IMR-90 (cell line): ENCODE data around the gene EPB41L2. TPM values are rescaled to one million over a fixed set of nuclear protein-coding genes. Genes with fewer than 3 reads are reported as not detected.

Experiments
- ATAC-seq: fragments of 200-7000 bp; cut with Tn5 transposase; 2 replicates; pipeline ENCODE4 v1.9.1; 2020; ENCODE audit warnings: low read depth, mild to moderate bottlenecking, moderate library complexity
- BruUV-seq: library from RNA; stranded (reverse); fragments of 400-500 nt; replicated peaks from 2 replicates; lab custom pipeline; 2021; lab: Mats Ljungman, UMichigan
- CTCF ChIA-PET: fragments of 300-600 bp; formaldehyde crosslinking; extraction: SDS; loops from one replicate; lab custom pipeline; 2021; ENCODE audit warnings: antibody characterized with exemption; lab: Yijun Ruan, JAX
- POLR2A ChIA-PET: fragments of 300-600 bp; sonication (Branson Sonifier 250); formaldehyde crosslinking; loops from one replicate; lab custom pipeline; 2022; ENCODE audit warnings: antibody characterized with exemption; ENCODE audit not compliant: unreplicated experiment; lab: Charles Lee
- DNase-seq: peaks from one replicate; pipeline ENCODE4 v3.0.0; 2013
- H2AFZ ChIP-seq: replicated peaks from 2 replicates; pipeline ENCODE3; 2013; ENCODE audit warnings: low read length, mild to moderate bottlenecking; ENCODE audit not compliant: poor library complexity
- H2AK5ac ChIP-seq: 2 replicates; pipeline ENCODE4 v1.6.1; 2013; ENCODE audit warnings: low read depth, low read length, inconsistent platforms
- H2AK9ac ChIP-seq: replicated peaks from 2 replicates; pipeline ENCODE3; 2013; ENCODE audit warnings: mild to moderate bottlenecking, low read depth, low read length, moderate library complexity; ENCODE audit not compliant: poor library complexity
- H2BK120ac ChIP-seq: 2 replicates; pipeline ENCODE4 v1.6.1; 2013; ENCODE audit warnings: low read depth, low read length, inconsistent platforms
- H2BK15ac ChIP-seq: 3 replicates; pipeline ENCODE4 v1.6.1; 2013; ENCODE audit warnings: low read depth, low read length, inconsistent platforms
- H2BK20ac ChIP-seq: 2 replicates; pipeline ENCODE4 v1.6.1; 2013; ENCODE audit warnings: low read depth, mild to moderate bottlenecking, inconsistent platforms, low read length, moderate library complexity
- H2BK5ac ChIP-seq: 2 replicates; pipeline ENCODE4 v1.6.1; 2013; ENCODE audit warnings: mild to moderate bottlenecking, low read depth, low read length, inconsistent platforms; ENCODE audit not compliant: poor library complexity, severe bottlenecking
- H3K14ac ChIP-seq: replicated peaks from 2 replicates; pipeline ENCODE4 v1.6.1; 2013; ENCODE audit warnings: low read depth, low read length, inconsistent platforms
- H3K18ac ChIP-seq: 2 replicates; pipeline ENCODE4 v1.6.1; 2013; ENCODE audit warnings: low read depth, low read length, control low read depth
- H3K23ac ChIP-seq: 2 replicates; pipeline ENCODE4 v1.6.1; 2013; ENCODE audit warnings: low read depth, low read length, inconsistent platforms
- H3K27ac ChIP-seq: 2 replicates; pipeline ENCODE4 v1.5.1; 2013; ENCODE audit warnings: mild to moderate bottlenecking, control low read depth, low read length; ENCODE audit not compliant: insufficient read depth
- H3K27me3 ChIP-seq: 2 replicates; pipeline ENCODE4 v1.6.1; 2013; ENCODE audit warnings: low read length; ENCODE audit not compliant: control insufficient read depth, insufficient read depth
- H3K36me3 ChIP-seq: 2 replicates; pipeline ENCODE4 v1.6.1; 2013; ENCODE audit warnings: low read length, mixed read lengths; ENCODE audit not compliant: control insufficient read depth, insufficient read depth
- H3K4ac ChIP-seq: 2 replicates; pipeline ENCODE4 v1.6.1; 2013; ENCODE audit warnings: low read depth, low read length, inconsistent platforms
- H3K4me1 ChIP-seq: 2 replicates; pipeline ENCODE4 v1.6.1; 2013; ENCODE audit warnings: low read length, mixed read lengths; ENCODE audit not compliant: control insufficient read depth, insufficient read depth
- H3K4me2 ChIP-seq: 2 replicates; pipeline ENCODE4 v1.6.1; 2013; ENCODE audit warnings: low read depth, mild to moderate bottlenecking, control low read depth, low read length, moderate library complexity
- H3K4me3 ChIP-seq: 2 replicates; pipeline ENCODE4 v1.5.1; 2013; ENCODE audit warnings: low read depth, mild to moderate bottlenecking, control low read depth, low read length, moderate library complexity; ENCODE audit not compliant: insufficient read depth
- H3K56ac ChIP-seq: 2 replicates; pipeline ENCODE4 v1.6.1; 2013; ENCODE audit warnings: low read length, inconsistent platforms; ENCODE audit not compliant: insufficient read depth; ENCODE audit errors: extremely low read depth
- H3K79me1 ChIP-seq, 2 experiments: 2 replicates each; pipeline ENCODE4 v1.6.1; 2013; ENCODE audit warnings: low read length in 2 of 2, inconsistent platforms in 1 of 2, low read depth in 1 of 2
- H3K9ac ChIP-seq: 2 replicates; pipeline ENCODE4 v1.6.1; 2013; ENCODE audit warnings: low read depth, low read length, control low read depth
- H3K9me1 ChIP-seq: 2 replicates; pipeline ENCODE4 v1.6.1; 2013; ENCODE audit warnings: low read length, inconsistent platforms; ENCODE audit not compliant: insufficient read depth
- H3K9me3 ChIP-seq: 2 replicates; pipeline ENCODE4 v1.6.1; 2013; ENCODE audit warnings: low read length; ENCODE audit not compliant: control insufficient read depth, insufficient read depth
- H4K20me1 ChIP-seq: 2 replicates; pipeline ENCODE4 v1.6.1; 2013; ENCODE audit warnings: low read length, inconsistent platforms; ENCODE audit not compliant: insufficient read depth
- H4K5ac ChIP-seq: 2 replicates; pipeline ENCODE4 v1.6.1; 2013; ENCODE audit warnings: mild to moderate bottlenecking, low read depth, low read length, control low read depth
- H4K8ac ChIP-seq, 2 experiments: 2 replicates each; pipeline ENCODE4 v1.6.1; 2013; ENCODE audit warnings: low read depth in 2 of 2, low read length in 2 of 2, control low read depth in 1 of 2, inconsistent platforms in 1 of 2
- H4K91ac ChIP-seq: 2 replicates; pipeline ENCODE4 v1.6.1; 2013; ENCODE audit warnings: low read depth, low read length, inconsistent platforms; ENCODE audit not compliant: insufficient read depth
- CHD1 ChIP-seq: IDR thresholded peaks from 2 replicates; pipeline ENCODE4 v1.6.1; 2012; ENCODE audit warnings: low read depth, low read length, improper control_type of control experiment
- ELK1 ChIP-seq: fragments of 150-350 bp; IDR thresholded peaks from 2 replicates; pipeline ENCODE4 v1.6.1; 2016; ENCODE audit warnings: low read depth, mild to moderate bottlenecking, low read length, moderate library complexity, borderline replicate concordance
- MAZ ChIP-seq: IDR thresholded peaks from 2 replicates; pipeline ENCODE4 v1.6.1; 2012; ENCODE audit warnings: low read depth, mild to moderate bottlenecking, low read length, improper control_type of control experiment, moderate library complexity, borderline replicate concordance
- MXI1 ChIP-seq: IDR thresholded peaks from 2 replicates; pipeline ENCODE4 v1.6.1; 2012; ENCODE audit warnings: low read depth, mild to moderate bottlenecking, low read length, moderate library complexity, borderline replicate concordance
- NFE2L2 ChIP-seq: fragments of 150-350 bp; IDR thresholded peaks from 2 replicates; pipeline ENCODE4 v1.6.1; 2016; ENCODE audit warnings: low read depth, mild to moderate bottlenecking, low read length
- POLR2A ChIP-seq: IDR thresholded peaks from 2 replicates; pipeline ENCODE4 v1.6.1; 2012; ENCODE audit warnings: mild to moderate bottlenecking, low read depth, low read length
- SMC3 ChIP-seq: fragments of 150-350 bp; IDR thresholded peaks from 2 replicates; pipeline ENCODE4 v1.6.1; 2016; ENCODE audit warnings: low read depth, mild to moderate bottlenecking, antibody characterized with exemption, low read length, moderate library complexity
- WGBS, 2 experiments: methylation state at CpG; one replicate each; pipeline versions ENCODE4 v1.1.5 to v1.1.7; 2013; ENCODE audit warnings: missing lambda C conversion rate in 2 of 2; ENCODE audit not compliant: insufficient read length in 1 of 2; ENCODE audit errors: extremely low coverage in 2 of 2; 5-methylcytosine and 5-hydroxymethylcytosine counted together
- dilution Hi-C: fragments of 300-500 bp; cut with HindIII; formaldehyde crosslinking; loops from one replicate; pipeline ENCODE4 v1.14.3; 2018; ENCODE audit warnings: low sequenced_read_pairs; ENCODE audit not compliant: unreplicated experiment
- in situ Hi-C: fragments of 300-500 bp; cut with MboI; formaldehyde crosslinking; loops from 3 replicates; pipeline ENCODE4 v1.14.3; 2019; ENCODE audit warnings: low sequenced_read_pairs, inconsistent platforms, mixed read lengths
- intact Hi-C: fragments of 100-400 bp; cut with micrococcal nuclease; formaldehyde crosslinking; loops from 2 replicates; pipeline ENCODE4 v1.10.0; 2022
- polyA plus RNA-seq, 3 experiments: library from polyadenylated mRNA; depleted of rRNA; stranded (reverse); fragments of >200 nt; gene quantifications; 2 replicates each; pipeline ENCODE4 v1.2.3, GENCODE V29; 2012; ENCODE audit warnings: low replicate concordance in 1 of 3
- total RNA-seq: library from RNA; depleted of rRNA; stranded (reverse); fragments of >200 nt; gene quantifications from 2 replicates; pipeline ENCODE4 v1.2.3, GENCODE V29; 2012

Gene EPB41L2
- total and polyA plus RNA-seq, 2 of the 4 experiments (the other 2 are of a cell fraction): 85.7 to 99.8 TPM

DNA sequence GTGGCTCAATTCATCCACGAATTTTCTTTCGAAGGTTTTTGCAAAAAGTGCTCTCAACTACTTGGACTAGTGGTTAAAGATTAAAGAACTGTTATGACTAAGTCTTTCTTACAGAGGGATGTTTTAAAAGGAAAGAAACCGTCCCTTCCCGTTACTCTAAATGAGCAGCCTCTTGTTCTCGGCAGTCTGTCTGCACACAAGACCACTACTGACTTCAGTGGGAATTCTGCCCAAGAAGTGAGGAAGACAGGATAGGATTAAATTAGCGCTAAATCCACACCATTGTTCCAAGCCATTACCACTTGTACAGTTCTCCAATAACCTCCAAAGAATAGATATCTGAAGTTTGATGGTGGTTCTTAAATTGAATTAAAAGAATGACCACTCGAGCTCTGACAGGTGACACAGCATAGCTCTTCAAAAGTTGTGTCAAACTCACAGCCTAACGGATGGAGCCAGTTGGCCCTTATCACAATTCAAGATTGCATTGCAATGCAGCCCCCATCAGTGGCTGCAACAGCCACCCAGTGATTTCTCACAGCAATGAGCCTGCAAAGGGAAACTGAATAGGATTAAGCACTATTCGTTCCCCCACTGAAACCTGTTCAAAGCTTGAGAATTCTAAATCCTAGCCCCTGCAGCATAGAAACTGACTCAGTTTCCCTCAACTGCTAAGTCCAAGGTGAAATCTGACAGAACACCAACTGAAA lies 1.8 kb downstream of the EPB41L2 start:
- H4K8ac ChIP-seq: peak overlapping the region; percentile 7 to 25; a peak in 1 of 4 replicates
- dilution Hi-C loops: no loop called here
- no peak overlapping the region for H2AFZ ChIP-seq
- intact Hi-C loops: loop anchor here (1.0 to 5.0 kb wide), 4 partner anchors 30 to 176 kb away; no protein-coding TSS in a partner anchor
- WGBS, 2 experiments: no CpG with 5 or more reads among the region's 9 CpGs
- 0 out of 2 replicates have a peak, but pooled peaks cover 2% of the 10 kb centered on the region for H3K36me3 ChIP-seq
- CTCF ChIA-PET: interaction anchor here (0.6 to 0.8 kb wide), 2 partner anchors 97 to 132 kb away, joined by 3 read pairs; no protein-coding TSS in a partner anchor
- H2BK120ac ChIP-seq: peak overlapping the region; percentile 25
- no peak overlapping the region for H2AK9ac ChIP-seq
- H3K4me1 ChIP-seq: peaks cover 3% of the 10 kb centered on the region; the same call in 1 of the 2 replicates
- POLR2A ChIA-PET: no interaction called here
- peaks cover 28% of the 10 kb centered on the region; the same call in 1 of the 2 replicates for H4K20me1 ChIP-seq
- peak overlapping the region; percentile 5 for H2BK20ac ChIP-seq
- peak overlapping the region; percentile 46; the same call in 1 of the 2 replicates for H2AK5ac ChIP-seq
- peak overlapping the region; percentile 33 for H3K56ac ChIP-seq
- ATAC-seq (no peak), DNase-seq (peak; percentile 67)
- peaks cover 7 to 36% of the 10 kb centered on the region in 2 experiments for H3K79me1 ChIP-seq
- H3K9me1 ChIP-seq: peaks cover 2% of the 10 kb centered on the region; the same call in 1 of the 2 replicates
- peak overlapping the region; percentile 56 for H3K27ac ChIP-seq
- H2BK15ac ChIP-seq: peak overlapping the region; percentile 11; the same call in 1 of the 3 replicates
- H4K5ac ChIP-seq: no peak overlapping the region; the same call in 1 of the 2 replicates
- peak overlapping the region; percentile 79 for H3K4ac ChIP-seq
- BruUV-seq: no TSS peak
- TF ChIP-seq MAZ (no peak), CHD1 (no peak), SMC3 (no peak), POLR2A (no peak), NFE2L2 (no peak), MXI1 (no peak), ELK1 (no peak)
- in situ Hi-C loops: no loop called here
- peak overlapping the region; percentile 49; the same call in 1 of the 2 replicates for H3K18ac ChIP-seq
- H3K4me3 ChIP-seq: peak overlapping the region; percentile 65
- H3K9ac ChIP-seq: peak overlapping the region; percentile 90
- peak overlapping the region; percentile 99 for H3K4me2 ChIP-seq
- H3K9me3 ChIP-seq: no peaks in the 10 kb centered on the region
- H3K14ac ChIP-seq: peak overlapping the region; percentile 21
- peak overlapping the region; percentile 38; the same call in 1 of the 2 replicates for H4K91ac ChIP-seq
- H3K23ac ChIP-seq: peak overlapping the region; percentile 75; the same call in 1 of the 2 replicates
- no peaks in the 10 kb centered on the region for H3K27me3 ChIP-seq
- peak overlapping the region; percentile 89 for H2BK5ac ChIP-seq
